GM12878 (cell line): ENCODE data around the gene SLC19A1. TPM values are rescaled to one million over a fixed set of nuclear protein-coding genes. Genes with fewer than 3 reads are reported as not detected.

Source experiments
- ATAC-seq: fragments of 200-7000 bp; cut with Tn5 transposase; 3 replicates; pipeline ENCODE4 v1.9.1; 2020; ENCODE audit warnings: mild to moderate bottlenecking, moderate library complexity
- BruUV-seq: library from RNA; stranded (reverse); fragments of 400-500 nt; replicated peaks from 2 replicates; lab custom pipeline; 2021; lab: Mats Ljungman, UMichigan
- CTCF ChIA-PET: fragments of 300-600 bp; sonication (Branson Sonifier 250); formaldehyde crosslinking; extraction: SDS; loops from one replicate; lab custom pipeline; 2021; ENCODE audit warnings: inconsistent platforms; lab: Yijun Ruan, JAX
- POLR2A ChIA-PET: fragments of 350-600 bp; formaldehyde crosslinking; extraction: SDS; loops from one replicate; lab custom pipeline; 2021; ENCODE audit warnings: inconsistent platforms; lab: Charles Lee
- RAD21 ChIA-PET: fragments of 300-600 bp; sonication (Branson Sonifier 250); formaldehyde crosslinking; loops from one replicate; lab custom pipeline; 2023; ENCODE audit warnings: antibody characterized with exemption; ENCODE audit not compliant: unreplicated experiment; lab: Charles Lee
- SMC1A ChIA-PET: fragments of 300-600 bp; sonication (Branson Sonifier 250); formaldehyde crosslinking; loops from one replicate; lab custom pipeline; 2023; ENCODE audit not compliant: unreplicated experiment, uncharacterized antibody; lab: Charles Lee
- DNase-seq: peaks from one replicate; pipeline ENCODE4 v3.0.0-alpha.2; 2011; ENCODE audit warnings: low read depth, low spot score
- FAIRE-seq: peaks from 3 replicates; lab custom pipeline; 2011; peaks lifted over from hg19 to GRCh38; lab: Jason Lieb, UNC
- H2AFZ ChIP-seq: 2 replicates; pipeline ENCODE4 v1.6.0; 2011; ENCODE audit warnings: low read depth, low read length, control low read depth; ENCODE audit not compliant: control insufficient read depth
- H3K27ac ChIP-seq: 2 replicates; pipeline ENCODE4 v1.5.1; 2011; ENCODE audit warnings: control low read depth; ENCODE audit not compliant: control insufficient read depth, insufficient read depth
- H3K27me3 ChIP-seq, 2 experiments: replicated peaks in 1 of 2; 2 replicates each; pipeline versions ENCODE4 v1.6.0 to v1.6.1; 2011; ENCODE audit warnings: low read length in 1 of 2; ENCODE audit not compliant: control insufficient read depth in 2 of 2, insufficient read depth in 2 of 2
- H3K36me3 ChIP-seq, 2 experiments: 2 replicates each; pipeline ENCODE4 v1.5.1; 2011; ENCODE audit warnings: low read length in 1 of 2; ENCODE audit not compliant: control insufficient read depth in 2 of 2, insufficient read depth in 2 of 2
- H3K4me1 ChIP-seq: 2 replicates; pipeline ENCODE4 v1.6.1; 2011; ENCODE audit warnings: mild to moderate bottlenecking, low read length, moderate library complexity, mixed read lengths; ENCODE audit not compliant: control insufficient read depth, insufficient read depth
- H3K4me2 ChIP-seq: 2 replicates; pipeline ENCODE4 v1.6.0; 2011; ENCODE audit warnings: control low read depth; ENCODE audit not compliant: control insufficient read depth, insufficient read depth
- H3K4me3 ChIP-seq: fragments of 200-600 bp; sonication (generic); 2 replicates; pipeline ENCODE4 v1.5.1; 2016
- H3K79me2 ChIP-seq: 2 replicates; pipeline ENCODE4 v1.6.0; 2011; ENCODE audit warnings: low read length; ENCODE audit not compliant: control insufficient read depth, insufficient read depth
- H3K9ac ChIP-seq: 2 replicates; pipeline ENCODE4 v1.8.0; 2011; ENCODE audit warnings: low read length, control low read depth, mixed read lengths; ENCODE audit not compliant: control insufficient read depth, insufficient read depth
- H3K9me3 ChIP-seq: replicated peaks from 3 replicates; pipeline ENCODE4 v1.5.1; 2011; ENCODE audit warnings: mild to moderate bottlenecking, low read length; ENCODE audit not compliant: control insufficient read depth, insufficient read depth
- H4K20me1 ChIP-seq: 2 replicates; pipeline ENCODE4 v1.6.0; 2011; ENCODE audit not compliant: control insufficient read depth, insufficient read depth
- ATF7 ChIP-seq: fragments of 450-650 bp; IDR thresholded peaks from 2 replicates; pipeline ENCODE4 v1.6.1; 2016; ENCODE audit warnings: low read depth, mild to moderate bottlenecking
- EED ChIP-seq: sonication (generic); IDR thresholded peaks from 2 replicates; pipeline ENCODE4 v1.6.1; 2016; ENCODE audit warnings: antibody characterized with exemption, low read depth
- EP300 ChIP-seq, 2 experiments: fragments of 150-350 bp in 1 of 2; IDR thresholded peaks; 2 replicates each; pipeline ENCODE4 v1.6.1; 2011 to 2012; ENCODE audit warnings: low read depth in 2 of 2, low read length in 2 of 2, borderline replicate concordance in 1 of 2, improper control_type of control experiment in 1 of 2, inconsistent platforms in 1 of 2; ENCODE audit not compliant: control insufficient read depth in 1 of 2
- FOS ChIP-seq: IDR thresholded peaks from 3 replicates; pipeline ENCODE4 v1.6.1; 2011; ENCODE audit warnings: borderline replicate concordance; ENCODE audit not compliant: insufficient read length; ENCODE audit errors: extremely low read depth
- NKRF ChIP-seq: fragments of 450-650 bp; conservative IDR thresholded peaks from 2 replicates; pipeline ENCODE4 v1.6.1; 2017; ENCODE audit warnings: mild to moderate bottlenecking, moderate library complexity
- PAX8 ChIP-seq: fragments of 450-650 bp; IDR thresholded peaks from 2 replicates; pipeline ENCODE4 v1.6.1; 2017; ENCODE audit warnings: mild to moderate bottlenecking, moderate library complexity
- SREBF1 ChIP-seq: IDR thresholded peaks from 2 replicates; pipeline ENCODE4 v1.6.1; 2012; ENCODE audit warnings: mild to moderate bottlenecking, low read length
- ZNF217 ChIP-seq: fragments of 450-650 bp; IDR thresholded peaks from 2 replicates; pipeline ENCODE4 v1.6.1; 2017; ENCODE audit warnings: antibody characterized with exemption, mild to moderate bottlenecking
- WGBS: methylation state at CpG from one replicate; pipeline ENCODE4 v1.1.6; 2016; ENCODE audit warnings: low lambda C conversion rate; ENCODE audit not compliant: insufficient replicate concordance, insufficient coverage; ENCODE audit errors: missing lambda C conversion rate; 5-methylcytosine and 5-hydroxymethylcytosine counted together
- in situ Hi-C: fragments of 300-500 bp; cut with MboI; formaldehyde crosslinking; loops from 9 replicates; pipeline ENCODE4 v1.14.3; 2018; ENCODE audit warnings: mixed read lengths
- intact Hi-C: fragments of 100-400 bp; cut with micrococcal nuclease; formaldehyde crosslinking; loops from one replicate; pipeline ENCODE4 v1.14.2; 2022; ENCODE audit not compliant: unreplicated experiment
- polyA plus RNA-seq, 11 experiments: library from polyadenylated mRNA; depleted of rRNA in 4 of 11; unstranded in 6 of 11; stranded (reverse) in 5 of 11; fragments of >200 nt; fragmentation: Nextera tagmentation in 4 of 11; fragmentation: Illumina TruSeq in 1 of 11; extraction: Ambion mirVana in 4 of 11; extraction: Trizol in 1 of 11; gene quantifications; 1 replicate in 1 of 11; 2 replicates in 10 of 11; pipeline versions ENCODE4 v1.2.1 to v1.2.3, GENCODE V29; 2011 to 2016; ENCODE audit warnings: inconsistent platforms in 2 of 11, missing spikeins in 2 of 11, low read depth in 1 of 11
- total RNA-seq, 4 experiments: library from RNA; depleted of rRNA in 3 of 4; stranded (reverse); fragments of >200 nt in 3 of 4; fragmentation: Illumina TruSeq in 1 of 4; extraction: Trizol in 1 of 4; gene quantifications; 2 replicates each; pipeline versions ENCODE4 v1.2.1 to v1.2.3, GENCODE V29; 2013 to 2021

The SLC19A1 gene
- total and polyA plus RNA-seq, 10 of the 15 experiments (the other 5 are each of a cell fraction or from before 2014, with no cell fraction given), result 0.42 to 49.7 (median 12.2) TPM

GRCh38 chr21:45451091-45451740, 91.0 kb downstream of the SLC19A1 start:
- H3K4me2 ChIP-seq, result no peak overlapping the region
- no peak overlapping the region for H3K27ac ChIP-seq
- no peaks in the 10 kb centered on the region; the same call in 2 of the 3 replicates for H3K9me3 ChIP-seq
- BruUV-seq, result no TSS peak
- H3K27me3 ChIP-seq, result no peaks in the 10 kb centered on the region
- ChIA-PET SMC1A (no interaction called here), CTCF (no interaction called here), RAD21 (no interaction called here), POLR2A (no interaction called here)
- FAIRE-seq, result no peak
- no peaks in the 10 kb centered on the region for H3K4me1 ChIP-seq
- no peak for DNase-seq
- 47% methylated on average over 20 of the region's 20 CpGs for WGBS
- no peak for TF ChIP-seq EED
- TF ChIP-seq PAX8, result no peak
- no peak for TF ChIP-seq FOS
- TF ChIP-seq ZNF217, result no peak
- no peak for TF ChIP-seq ATF7
- TF ChIP-seq SREBF1, result no peak
- no peak for TF ChIP-seq EP300 (IDR thresholded peaks at IDR 0.05; ENCODE audit: borderline replicate concordance in 1 of 2, control insufficient read depth in 1 of 2, low read depth in 2 of 2, low read length in 2 of 2)
- no peak for TF ChIP-seq NKRF
- no peak for ATAC-seq
- H4K20me1 ChIP-seq, result no peaks in the 10 kb centered on the region
- in situ Hi-C loops, result loop anchor here (25.0 kb wide), 1 partner anchor 361 kb away; no protein-coding TSS in a partner anchor
- H3K4me3 ChIP-seq, result no peak overlapping the region
- intact Hi-C loops, result no loop called here
- no peaks in the 10 kb centered on the region for H3K36me3 ChIP-seq
- no peaks in the 10 kb centered on the region for H3K79me2 ChIP-seq
- no peak overlapping the region for H2AFZ ChIP-seq
- H3K9ac ChIP-seq, result no peak overlapping the region
